Measurements from ENCODE around the gene TDRD1.

The TDRD1 gene

DNA sequence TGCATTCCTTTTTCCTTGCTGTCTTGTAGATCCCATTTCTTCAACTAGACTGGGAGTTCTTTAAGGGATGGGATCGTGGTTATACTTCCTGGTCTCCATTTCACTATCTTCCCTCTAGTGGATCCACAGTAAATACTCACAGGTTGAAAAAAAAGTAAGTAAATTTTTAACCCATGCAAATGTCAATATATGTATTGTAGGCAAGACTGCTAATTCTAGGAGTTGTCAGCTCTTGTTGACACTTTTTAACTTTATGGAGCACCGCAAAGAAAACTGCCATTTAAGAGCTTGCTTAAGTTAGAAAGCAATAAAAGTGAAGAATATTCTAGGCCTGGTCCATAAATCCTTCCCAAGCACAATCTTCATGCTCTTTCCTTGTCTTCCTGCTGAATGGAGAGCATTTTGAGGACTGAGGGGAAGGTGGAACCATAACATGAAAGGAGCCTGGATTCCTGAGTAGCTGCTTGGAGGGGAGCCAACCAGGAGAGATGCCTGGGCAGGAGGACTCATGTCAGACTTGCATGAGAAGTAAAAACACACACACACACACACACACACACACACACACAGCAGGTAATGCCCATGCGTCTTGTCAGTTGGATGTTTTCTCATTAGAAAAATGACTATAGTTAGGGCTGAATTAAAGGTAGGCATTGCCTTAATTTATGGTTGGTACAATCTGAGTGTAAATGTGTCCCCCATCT is 92.1 kb downstream of the TDRD1 start:
- DNase-seq, result no peak

DNA sequence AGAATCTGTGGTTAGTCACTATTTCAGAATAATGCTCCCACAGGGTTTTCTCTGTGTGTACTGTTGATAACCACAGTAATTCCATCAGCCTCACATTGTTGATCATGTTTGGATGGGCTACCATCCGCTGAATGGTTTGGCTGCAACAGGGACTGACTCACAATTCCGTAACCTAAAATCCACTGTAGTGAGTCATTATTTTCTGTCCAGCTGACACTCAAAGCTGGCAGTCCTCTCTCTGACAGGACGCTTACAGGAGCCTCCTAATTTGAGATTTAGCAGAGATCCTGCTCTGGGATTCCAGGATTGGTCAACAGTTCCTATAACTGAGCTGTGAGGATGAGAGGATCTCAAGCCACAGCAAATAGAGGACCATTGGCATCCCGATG is 92.6 kb downstream of the TDRD1 start:
- DNase-seq, result no peak

DNA sequence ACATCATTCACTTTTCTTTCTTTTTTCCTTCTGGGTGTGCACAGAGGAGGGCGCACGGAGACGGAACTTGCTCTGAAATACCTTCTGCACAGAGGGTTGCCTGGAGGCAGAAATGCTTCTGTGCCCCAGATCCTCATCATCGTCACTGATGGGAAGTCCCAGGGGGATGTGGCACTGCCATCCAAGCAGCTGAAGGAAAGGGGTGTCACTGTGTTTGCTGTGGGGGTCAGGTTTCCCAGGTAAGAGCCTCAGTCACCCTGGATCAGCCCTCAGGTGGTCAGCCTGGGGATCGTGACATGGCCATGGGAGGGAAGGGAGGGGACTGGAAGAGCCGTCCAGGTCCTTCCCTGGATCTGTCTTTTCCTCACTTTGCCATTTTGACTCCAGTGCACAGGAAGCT is 93.5 kb downstream of the TDRD1 start:
- no peak for DNase-seq

DNA sequence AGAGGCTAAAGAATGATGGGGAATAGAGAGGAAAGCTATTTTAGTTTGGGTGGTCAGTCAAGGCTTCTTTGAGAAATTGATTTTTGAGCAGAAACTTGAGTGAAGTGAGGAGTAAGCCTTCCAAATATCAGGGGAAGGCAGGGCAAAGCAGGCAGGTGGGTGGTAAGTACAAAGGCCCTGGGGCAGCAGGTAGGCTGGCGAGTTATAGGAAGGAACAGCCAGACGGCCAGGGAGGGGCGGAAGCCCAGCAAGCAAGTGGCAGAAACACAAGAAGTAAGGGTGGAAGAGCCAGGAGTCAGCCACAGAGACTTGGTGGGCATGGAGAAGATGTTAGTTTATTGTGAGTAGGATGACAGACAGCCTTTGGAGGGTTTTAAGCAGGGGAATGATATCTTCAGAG is 94.8 kb downstream of the TDRD1 start:
- DNase-seq, result no peak

- DNase-seq, result no peak
Measured at GRCh38 chr10:114274616-114275453, 95.7 kb downstream of the TDRD1 start.

- no peak for DNase-seq
Measured at GRCh38 chr10:114276066-114276465, 96.9 kb downstream of the TDRD1 start.

GRCh38 chr10:114276671-114277070 is 97.5 kb downstream of the TDRD1 start:
- DNase-seq, result no peak

DNA sequence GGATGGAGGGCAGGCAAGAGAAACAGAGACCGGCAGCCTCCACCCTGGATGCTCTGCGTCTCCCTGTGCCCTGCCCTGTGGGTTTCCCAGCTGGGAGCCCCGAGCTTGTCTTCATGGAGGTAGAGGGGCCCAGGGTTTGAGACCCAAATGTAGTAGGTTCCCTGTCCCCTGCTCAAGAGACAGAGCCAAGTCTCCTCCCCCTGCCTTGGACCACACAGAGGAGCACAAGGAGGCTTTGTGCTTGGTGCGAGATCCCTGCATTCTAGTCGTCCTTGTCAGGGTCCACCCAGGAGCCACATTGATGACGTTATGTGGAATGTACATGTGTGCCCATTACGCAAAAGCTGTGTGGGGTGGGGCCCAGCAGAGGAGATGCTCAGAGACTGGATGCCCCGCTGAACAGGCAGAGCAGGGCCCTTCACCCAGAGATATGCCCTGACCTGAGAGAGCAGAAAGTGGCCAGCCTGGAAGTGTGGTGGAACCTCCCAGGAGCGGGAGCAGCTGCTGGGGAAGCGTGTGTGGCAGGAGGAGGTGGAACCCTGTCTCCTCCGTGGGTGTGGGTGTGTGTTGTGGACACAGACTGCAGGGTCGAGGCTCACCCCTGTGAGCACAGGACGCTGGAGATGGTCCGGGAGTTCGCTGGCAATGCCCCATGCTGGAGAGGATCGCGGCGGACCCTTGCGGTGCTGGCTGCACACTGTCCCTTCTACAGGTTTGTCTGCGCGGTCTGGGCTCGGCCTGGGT is 99.2 kb downstream of the TDRD1 start:
- DNase-seq, result no peak

DNA sequence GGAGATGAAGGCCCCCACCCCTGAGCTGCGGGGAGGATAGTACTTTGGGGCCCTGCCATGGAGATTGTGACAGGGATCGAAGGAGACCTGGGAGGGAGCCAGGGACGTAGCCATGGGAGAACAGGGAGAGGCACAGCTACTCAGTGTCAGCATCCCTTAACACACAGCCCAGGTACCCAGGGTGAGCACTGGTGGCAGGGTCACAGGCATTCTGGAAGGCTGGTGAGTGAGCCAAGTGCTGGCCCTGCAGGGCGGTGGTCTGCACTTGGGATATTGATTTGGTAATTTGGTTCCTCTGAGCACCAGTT is 99.7 kb downstream of the TDRD1 start:
- no peak for DNase-seq

DNA sequence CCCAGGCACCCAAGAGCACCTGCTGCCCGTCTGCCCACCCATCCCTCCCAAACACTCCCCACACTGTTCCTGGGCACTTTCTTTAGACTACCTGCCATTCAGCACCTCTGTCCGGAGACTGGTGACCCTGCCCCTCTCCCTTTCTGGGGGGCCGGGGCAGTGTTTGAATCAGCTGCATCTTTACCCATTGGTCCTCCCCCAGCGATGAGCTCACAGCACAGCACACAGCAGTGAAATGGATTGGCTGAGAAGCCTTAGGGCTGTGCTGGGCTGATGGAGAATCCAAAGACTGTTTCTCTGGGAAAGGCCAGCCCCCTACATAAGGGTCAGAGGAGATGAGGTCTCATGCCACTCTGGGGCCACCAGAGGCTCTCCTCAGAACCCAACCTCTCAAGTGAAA is 100.1 kb downstream of the TDRD1 start:
- no peak for DNase-seq

DNA sequence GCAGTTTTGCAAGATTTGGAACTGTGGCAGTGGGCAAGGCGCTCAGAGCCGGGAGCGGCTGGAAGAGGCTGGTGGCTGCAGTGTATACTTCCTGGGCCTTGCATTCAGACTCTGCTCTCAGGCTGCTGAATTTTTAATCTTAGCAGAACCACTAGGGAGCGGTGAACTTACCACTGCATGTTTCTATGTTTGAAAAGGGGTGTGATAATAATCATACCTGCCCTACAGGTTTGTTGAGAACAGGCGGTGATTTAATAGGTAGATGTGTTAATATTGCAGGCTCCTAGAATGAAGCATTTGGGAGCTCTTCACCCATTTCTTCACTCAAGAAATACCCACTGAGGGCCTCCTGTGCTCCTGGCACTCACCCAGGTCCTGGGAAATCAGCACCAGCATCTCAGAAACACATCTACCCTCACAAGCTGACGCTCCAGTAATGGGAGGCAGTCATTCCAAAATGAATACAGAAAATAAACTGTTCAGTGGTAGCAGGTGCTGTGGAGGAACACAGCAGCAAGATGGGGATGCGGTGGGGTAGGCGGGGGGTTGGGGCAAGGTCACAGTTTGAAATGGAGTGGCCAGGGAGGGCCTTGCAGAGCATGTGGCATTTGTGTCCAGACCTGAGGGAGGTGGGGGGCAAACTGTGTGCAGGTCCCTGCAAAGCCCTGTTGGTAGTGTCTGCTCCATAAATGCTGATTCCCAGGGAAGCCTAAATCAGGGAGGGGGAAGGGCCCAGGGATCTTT is 100.9 kb downstream of the TDRD1 start:
- DNase-seq, result no peak

DNA sequence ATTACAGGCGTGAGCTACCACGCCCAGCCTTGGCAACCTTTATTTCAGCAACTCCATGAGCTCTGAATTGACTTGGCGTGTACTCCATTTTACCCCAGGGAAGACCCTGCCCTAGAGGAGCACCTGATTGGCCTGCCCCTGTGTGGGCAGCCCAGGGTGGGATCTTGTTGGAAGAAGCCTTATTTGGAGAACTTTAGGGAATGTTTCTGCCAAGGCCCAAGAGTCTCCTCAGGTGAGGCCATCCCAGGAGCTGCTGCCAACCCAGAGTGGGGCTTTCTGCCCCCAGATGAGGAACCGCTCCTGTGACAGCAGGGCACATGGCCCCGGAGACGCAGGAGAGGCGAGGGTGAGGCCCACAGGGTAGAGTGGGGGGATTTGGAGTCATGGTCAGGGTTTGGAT is 101.9 kb downstream of the TDRD1 start:
- no peak for DNase-seq

- DNase-seq, result no peak
Measured at GRCh38 chr10:114281461-114281860, 102.3 kb downstream of the TDRD1 start.

Data from midbrain (tissue), 1 donor.